Spleen (tissue), 7 donors: Measurements from ENCODE around the gene TBC1D22B.
A peak's percentile ranks its signal among the peaks of the same experiment; 100 is the strongest.

Source experiments
- CTCF ChIP-seq, 11 experiments: fragments of 200-600 bp in 7 of 11; fragments of 450-650 bp in 4 of 11; sonication (generic) in 4 of 11; IDR thresholded peaks in 8 of 11; conservative IDR thresholded peaks in 3 of 11; 1 replicate in 7 of 11; 2 replicates in 4 of 11; pipeline versions ENCODE4 v1.4.0 to v1.8.0; 2016 to 2021; ENCODE audit warnings: antibody characterized with exemption in 11 of 11, inconsistent platforms in 4 of 11, mild to moderate bottlenecking in 1 of 11
- POLR2A ChIP-seq, 3 donors: fragments of 450-650 bp; IDR thresholded peaks; one replicate each; pipeline ENCODE4 v1.5.1; 2017; ENCODE audit warnings: antibody characterized with exemption in 3 of 3, mild to moderate bottlenecking in 1 of 3
- POLR2AphosphoS5 ChIP-seq, 3 donors: sonication (generic); formaldehyde crosslinking; IDR thresholded peaks; one replicate each; pipeline ENCODE4 v1.5.1; 2017; ENCODE audit warnings: antibody characterized with exemption in 3 of 3
- donor health status: DM: no; HTN: no; CAD: no; lungs with moderate emphysema.
- donor health status: DM: no; HTN: no; CAD: no.
- donor health status: DM: no; HTN: no; CAD: no.

GRCh38 chr6:37242429-37243052 lies 15.0 kb upstream of the TBC1D22B start:
- peak in 1 of 3 donors; percentile 20 for TF ChIP-seq POLR2AphosphoS5 (IDR thresholded peaks at IDR 0.05)
- no peak for TF ChIP-seq CTCF (IDR thresholded peaks at IDR 0.05 in 8 of 11, conservative IDR thresholded peaks at IDR 0.05 in 3 of 11)
- no peak for TF ChIP-seq POLR2A (IDR thresholded peaks at IDR 0.05)
